GM04504 (cell line): Measurements from ENCODE around the gene KPNA3.
"Not testable (repeated sequence)": the region's sequence is repeated elsewhere in the genome, so short reads cannot be mapped to it uniquely, and the experiment has no call there.

Experiments used
- DNase-seq: peaks from one replicate; pipeline ENCODE4 v3.0.0-alpha.2; 2012; ENCODE audit warnings: low read depth

The KPNA3 gene

DNA sequence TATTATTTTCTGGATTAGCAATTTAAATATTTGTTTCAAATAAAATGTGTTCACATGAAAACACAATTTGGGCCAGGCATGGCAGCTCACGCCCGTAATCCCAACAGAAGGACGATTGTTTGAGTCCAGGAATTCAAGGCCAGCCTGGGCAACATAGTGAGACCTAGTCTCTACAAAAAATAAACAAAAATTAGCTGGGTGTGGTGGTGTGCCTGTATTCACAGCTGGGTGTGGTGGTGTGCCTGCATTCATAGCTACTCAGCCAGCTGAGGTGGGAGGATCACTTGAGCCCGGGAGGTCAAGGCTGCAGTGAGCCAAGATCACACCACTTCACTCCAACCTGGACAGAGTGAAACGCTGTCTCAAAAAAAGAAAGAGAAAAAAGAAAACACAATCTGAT is 46.4 kb downstream of the KPNA3 start:
- DNase-seq, result no peak

DNA sequence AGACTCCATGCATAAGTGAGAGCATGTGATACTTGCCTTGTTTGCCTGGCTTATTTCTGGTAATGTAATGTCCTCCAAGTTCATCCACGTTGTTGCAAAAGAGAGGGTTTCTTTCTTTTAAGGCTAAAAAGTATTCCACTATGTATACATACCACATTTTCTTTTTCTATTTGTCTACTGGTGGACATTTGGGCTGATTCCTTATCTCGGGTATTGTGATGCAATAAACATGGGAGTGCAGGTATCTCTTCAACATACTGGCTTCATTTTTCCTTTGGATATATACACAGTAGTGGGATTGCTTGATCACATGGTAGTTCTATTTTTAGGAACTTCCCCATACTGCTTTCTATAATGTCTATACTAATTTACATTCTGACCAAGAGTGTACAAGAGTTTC is 51.6 kb downstream of the KPNA3 start:
- DNase-seq, result no peak

DNA sequence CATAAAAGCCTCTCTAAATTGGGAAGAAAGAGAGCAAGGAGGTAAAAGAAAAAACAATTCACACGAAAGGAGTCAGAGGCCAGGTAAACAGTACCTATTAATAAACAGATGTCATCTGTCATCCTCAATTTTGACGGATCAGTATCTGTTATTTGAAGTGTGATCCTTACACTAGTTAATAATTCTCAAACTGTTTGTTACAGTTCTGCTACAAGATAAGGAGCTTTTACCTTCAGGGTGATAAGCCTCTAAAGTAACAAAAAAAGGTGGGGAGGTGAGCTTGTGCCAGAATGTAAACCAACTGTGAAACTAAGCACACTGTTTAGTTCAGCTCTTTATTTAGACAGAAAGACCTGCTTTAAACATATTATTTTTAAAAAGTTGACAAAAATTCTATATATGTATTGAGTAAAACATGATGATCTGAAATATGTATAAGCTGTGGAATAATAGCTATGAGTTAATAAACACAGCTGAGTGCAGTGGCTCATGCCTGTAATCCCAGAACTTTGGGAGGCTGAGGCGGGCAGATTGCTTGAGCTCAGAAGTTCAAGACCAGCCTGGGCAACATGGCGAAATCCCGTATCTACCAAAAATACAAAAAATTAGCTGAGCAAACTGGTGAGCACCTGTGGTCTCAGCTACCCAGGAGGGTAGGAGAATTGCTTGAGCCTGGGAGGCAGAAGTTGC is 52.8 kb downstream of the KPNA3 start:
- no peak for DNase-seq

GRCh38 chr13:49733181-49733951 is 59.1 kb downstream of the KPNA3 start:
- no peak for DNase-seq

- DNase-seq, result peak; percentile 29
Observed at GRCh38 chr13:49731766-49732165, 60.7 kb downstream of the KPNA3 start.

GRCh38 chr13:49716615-49717014 is 75.9 kb downstream of the KPNA3 start:
- DNase-seq, result no peak

GRCh38 chr13:49714757-49715156 is 77.7 kb downstream of the KPNA3 start:
- DNase-seq, result no peak

GRCh38 chr13:49711218-49711863 is 81.1 kb downstream of the KPNA3 start:
- no peak for DNase-seq

DNA sequence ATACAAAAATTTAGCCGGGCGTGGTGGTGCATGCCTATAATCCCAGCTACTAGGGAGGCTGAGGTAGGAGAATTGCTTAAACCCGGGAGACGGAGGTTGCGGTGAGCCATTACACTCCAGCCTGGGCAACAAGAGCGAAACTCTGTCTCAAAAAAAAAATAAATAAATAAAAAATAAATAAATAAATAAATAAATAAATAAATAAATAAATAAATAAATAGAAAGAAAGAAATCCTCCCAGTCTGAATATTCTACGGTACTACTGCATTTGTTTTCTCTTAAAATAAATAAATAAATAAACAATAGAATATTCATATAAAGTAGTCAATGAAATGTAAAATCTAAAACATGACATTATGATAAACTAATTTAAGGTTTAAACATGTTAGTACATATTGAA is 88.2 kb downstream of the KPNA3 start:
- DNase-seq, result not testable (repeated sequence)

GRCh38 chr13:49701491-49701890 is 91.0 kb downstream of the KPNA3 start:
- DNase-seq, result no peak

DNA sequence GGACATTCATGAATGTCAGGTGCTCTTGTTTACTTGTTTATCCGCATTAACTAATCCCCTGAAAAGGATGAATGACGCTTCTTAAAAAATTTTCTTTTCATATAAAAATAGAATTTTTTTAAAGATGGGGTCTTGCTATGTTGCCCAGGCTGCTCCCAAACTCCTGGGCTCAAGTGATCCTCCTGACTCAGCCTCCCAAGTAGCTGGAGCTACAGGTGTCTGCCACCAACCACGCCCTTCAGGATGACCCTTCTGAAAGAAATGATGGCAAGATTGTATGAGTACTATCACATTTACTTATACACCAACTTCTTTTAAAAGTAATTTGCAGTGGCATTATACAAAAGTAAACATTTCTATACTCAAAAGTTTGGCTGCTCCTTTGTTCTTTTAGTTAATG is 95.0 kb downstream of the KPNA3 start:
- DNase-seq, result no peak

DNA sequence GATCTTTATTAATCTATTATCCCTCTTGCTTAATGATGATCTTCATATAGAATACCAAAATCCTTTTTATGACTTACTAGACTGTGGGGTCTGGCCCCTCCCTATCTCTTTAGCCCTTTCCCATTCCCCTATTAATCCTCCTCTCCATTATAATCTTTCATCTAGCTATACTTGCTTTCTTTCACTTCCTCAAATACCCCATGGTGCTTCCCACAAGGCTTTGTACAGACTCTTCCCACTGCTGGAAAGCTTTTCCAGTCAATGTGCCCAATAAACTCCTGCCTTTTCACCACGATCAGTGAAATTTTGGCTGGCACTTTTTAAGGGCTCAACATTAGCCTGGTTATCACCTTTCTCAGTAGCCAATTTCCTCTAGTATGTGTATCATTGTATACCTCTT is 98.0 kb downstream of the KPNA3 start:
- DNase-seq, result no peak

- DNase-seq, result no peak
Observed at GRCh38 chr13:49693877-49694276, 98.6 kb downstream of the KPNA3 start.

GRCh38 chr13:49693191-49693733 is 99.2 kb downstream of the KPNA3 start:
- no peak for DNase-seq

GRCh38 chr13:49690995-49691784 is 101.3 kb downstream of the KPNA3 start, which contains the start of gene EBPL:
TSS of gene EBPL (minus strand) at chr13:49691486. CDS start at chr13:49691424, 62 bp downstream.
- peak; percentile 63 for DNase-seq

DNA sequence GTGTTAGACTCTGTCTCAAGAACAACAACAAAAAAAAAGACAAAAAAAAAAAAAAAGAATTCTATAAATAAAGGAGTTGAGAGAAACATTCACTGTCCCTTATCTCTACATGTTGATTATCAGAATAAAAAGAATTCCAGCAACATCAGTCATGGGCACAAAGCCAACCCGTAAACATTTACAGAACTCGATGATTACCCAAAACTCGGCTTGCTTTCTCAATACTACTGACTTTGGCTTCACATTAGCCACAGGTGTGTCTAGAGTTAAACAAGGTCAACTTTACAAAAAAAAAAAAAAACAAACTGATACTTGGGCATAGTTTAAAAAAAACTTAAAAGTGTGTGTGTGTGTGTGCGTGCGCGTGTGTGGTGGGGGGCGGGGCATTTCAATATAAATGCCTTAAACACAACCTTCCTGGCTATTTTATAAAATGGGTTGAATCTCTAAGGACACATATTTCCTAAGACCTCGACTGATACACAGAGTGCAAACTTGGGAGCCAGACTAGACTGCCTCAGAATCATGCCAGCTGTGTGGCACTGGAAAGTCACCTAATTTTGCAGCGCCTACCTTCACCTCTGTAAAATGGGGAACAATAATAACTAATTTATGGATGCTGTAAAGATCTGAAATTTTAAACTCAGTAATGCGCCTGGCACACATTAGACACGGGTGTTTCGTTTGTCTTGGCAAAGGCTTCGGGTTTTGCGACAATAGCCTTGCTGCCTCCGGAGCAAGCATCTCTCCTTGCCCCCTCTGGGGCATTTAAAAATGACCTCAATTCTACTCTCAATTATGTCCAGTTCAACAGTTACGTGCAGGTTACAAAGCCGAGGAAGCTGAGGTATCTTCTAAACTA is 102.1 kb downstream of the KPNA3 start:
- DNase-seq, result no peak

GRCh38 chr13:49683489-49683888 is 109.0 kb downstream of the KPNA3 start:
- no peak for DNase-seq

DNA sequence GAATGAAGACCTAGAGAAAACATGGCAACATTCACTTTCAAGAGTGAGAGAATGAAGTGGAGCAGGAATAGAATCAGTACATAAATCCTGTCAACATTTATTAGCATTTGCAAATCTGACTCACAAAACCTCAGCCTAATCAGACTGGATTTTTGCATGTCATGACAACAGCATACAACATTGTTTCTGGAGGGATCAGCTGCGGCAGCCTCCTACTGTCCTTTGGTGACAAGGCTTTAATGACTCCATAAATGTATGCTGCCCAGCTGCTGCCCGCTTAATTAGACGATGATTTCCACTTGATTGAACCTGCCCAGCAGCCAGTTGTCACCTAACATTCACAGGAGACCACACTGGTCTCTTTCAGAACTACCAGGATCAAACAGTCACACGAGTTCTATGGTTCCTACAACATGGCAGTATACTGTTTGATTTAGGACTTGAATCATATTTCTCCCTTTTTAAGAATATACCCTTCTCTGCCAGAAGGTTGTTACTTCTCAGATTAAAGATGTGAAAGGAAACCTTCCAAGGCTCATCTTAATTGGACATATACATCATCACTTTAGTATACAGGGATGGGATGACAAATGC is 110.5 kb downstream of the KPNA3 start:
- DNase-seq, result peak; percentile 70

DNA sequence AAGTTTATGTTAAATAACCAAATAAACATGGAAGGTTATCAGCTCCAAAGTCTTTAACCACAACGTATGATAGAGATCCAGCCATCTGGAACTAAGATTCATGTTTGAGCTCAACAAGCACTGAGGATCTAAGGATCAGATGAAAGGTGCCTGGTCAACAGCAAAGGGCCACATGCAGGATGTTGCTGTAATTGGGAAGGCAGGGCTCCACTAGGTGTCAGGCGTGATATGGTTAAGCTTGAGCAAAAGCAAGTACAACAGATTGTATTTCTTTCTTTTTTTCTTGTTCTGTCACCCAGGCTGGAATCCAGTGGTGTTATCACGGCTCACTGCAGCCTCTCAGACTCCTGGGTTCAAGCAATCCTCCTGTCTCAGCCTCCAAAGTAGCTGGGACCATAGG is 113.2 kb downstream of the KPNA3 start:
- DNase-seq, result no peak

DNA sequence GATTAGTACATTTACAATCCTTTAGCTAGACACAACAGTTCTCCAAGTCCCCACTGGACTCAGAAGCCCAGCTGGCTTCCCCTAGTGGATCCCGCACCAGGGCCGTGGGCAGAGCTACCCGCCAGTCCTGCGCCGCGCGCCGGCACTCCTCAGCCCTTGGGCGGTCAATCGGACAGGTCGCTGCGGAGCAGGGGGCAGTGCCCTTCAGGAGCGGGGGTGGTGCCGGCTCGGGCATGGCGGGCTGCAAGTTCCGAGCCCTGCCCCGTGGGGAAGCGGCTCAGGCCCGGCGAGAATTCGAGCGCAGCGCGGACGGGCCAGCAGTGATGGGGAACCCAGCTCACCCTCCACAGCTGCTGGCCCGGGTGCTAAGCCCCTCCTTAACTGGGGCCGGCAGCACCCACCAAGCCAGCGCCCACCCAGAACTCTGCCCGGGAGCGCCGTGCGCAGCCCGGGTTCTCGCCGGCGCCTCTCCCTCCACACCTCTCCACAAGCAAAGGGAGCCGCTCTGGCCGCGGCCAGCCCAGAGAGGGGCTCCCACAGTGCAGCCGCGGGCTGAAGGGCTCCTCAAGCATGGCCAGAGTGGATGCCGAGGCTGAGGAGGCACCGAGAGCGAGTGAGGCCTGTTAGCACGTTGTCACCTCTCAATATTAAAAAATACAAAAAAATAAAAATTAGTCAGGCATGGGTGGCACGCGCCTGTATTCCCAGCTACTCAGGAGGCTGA is 114.1 kb downstream of the KPNA3 start:
- DNase-seq, result no peak
